Activated B cell treated with CpG ODN at 0.5 μM for 24 hours (primary cell): Measurements from ENCODE around the gene SOCS4. TPM values are rescaled to one million over a fixed set of nuclear protein-coding genes. Genes with fewer than 3 reads are reported as not detected.

Experiments
- ATAC-seq: fragments of 200-7000 bp; cut with Tn5 transposase; one replicate; pipeline ENCODE4 v1.10.0; 2021; ENCODE audit warnings: low read depth, mild to moderate bottlenecking, moderate library complexity
- CTCF ChIA-PET: fragments of 350-600 bp; sonication (Branson Sonifier 250); formaldehyde crosslinking; loops from one replicate; lab custom pipeline; 2021; ENCODE audit warnings: antibody characterized with exemption; lab: Charles Lee
- POLR2A ChIA-PET: fragments of 350-600 bp; sonication (Branson Sonifier 250); formaldehyde crosslinking; loops from one replicate; lab custom pipeline; 2021; ENCODE audit warnings: antibody characterized with exemption; lab: Charles Lee
- DNase-seq: peaks from one replicate; pipeline ENCODE4 v3.0.0; 2022
- H3K27ac Mint-ChIP-seq: one replicate; pipeline ENCODE4 v1.8.0; 2020; ENCODE audit warnings: mixed read lengths
- H3K27me3 Mint-ChIP-seq: one replicate; pipeline ENCODE4 v1.8.0; 2021; ENCODE audit warnings: mixed read lengths
- H3K36me3 Mint-ChIP-seq: one replicate; pipeline ENCODE4 v1.8.0; 2021; ENCODE audit warnings: low read depth, mixed read lengths
- H3K4me1 Mint-ChIP-seq: one replicate; pipeline ENCODE4 v1.8.0; 2021; ENCODE audit warnings: mixed read lengths
- H3K4me3 Mint-ChIP-seq: one replicate; pipeline ENCODE4 v1.8.0; 2020; ENCODE audit warnings: mild to moderate bottlenecking, mixed read lengths
- H3K9me3 Mint-ChIP-seq: one replicate; pipeline ENCODE4 v1.8.0; 2020; ENCODE audit warnings: mixed read lengths
- CTCF ChIP-seq: fragments of 200-600 bp; IDR thresholded peaks from one replicate; pipeline ENCODE4 v1.8.0; 2022; ENCODE audit warnings: antibody characterized with exemption, mild to moderate bottlenecking
- intact Hi-C: fragments of 100-400 bp; cut with micrococcal nuclease; formaldehyde crosslinking; loops from one replicate; pipeline ENCODE4 v1.15.1; 2024
- total RNA-seq: library from RNA; stranded (reverse); gene quantifications from 2 replicates; pipeline ENCODE4 v1.2.3, GENCODE V29; 2022

Gene SOCS4
- total RNA-seq, 1 donor from 2014 or later: 30.3 TPM

DNA sequence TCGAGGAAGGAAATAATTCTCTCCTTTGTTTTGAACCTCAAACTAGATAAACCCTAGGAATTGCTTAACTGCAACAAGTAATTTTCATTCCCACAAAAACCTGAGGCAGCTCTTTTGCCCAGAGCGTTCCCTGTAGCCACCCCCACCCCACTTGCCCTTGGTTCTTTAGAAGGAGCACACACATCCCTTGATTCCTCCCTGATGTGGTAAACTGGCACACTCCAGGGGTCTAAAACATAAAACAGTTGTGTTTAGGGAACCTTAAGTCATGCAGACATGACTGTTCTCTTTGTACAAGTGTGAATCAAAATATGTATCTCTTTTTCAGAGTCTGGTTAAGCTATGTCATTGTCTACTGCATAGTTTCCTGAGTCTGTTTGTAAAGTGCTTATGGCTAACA, 38.4 kb downstream of the SOCS4 start:
- ATAC-seq: no peak
- POLR2A ChIA-PET: interaction anchor here (1.4 to 7.1 kb wide), 2 partner anchors 13 to 38 kb away, joined by 3 to 33 read pairs; partner anchors contain the start of genes MAPK1IP1L, SOCS4 and WDHD1
- no peak overlapping the region for H3K4me3 Mint-ChIP-seq

DNA sequence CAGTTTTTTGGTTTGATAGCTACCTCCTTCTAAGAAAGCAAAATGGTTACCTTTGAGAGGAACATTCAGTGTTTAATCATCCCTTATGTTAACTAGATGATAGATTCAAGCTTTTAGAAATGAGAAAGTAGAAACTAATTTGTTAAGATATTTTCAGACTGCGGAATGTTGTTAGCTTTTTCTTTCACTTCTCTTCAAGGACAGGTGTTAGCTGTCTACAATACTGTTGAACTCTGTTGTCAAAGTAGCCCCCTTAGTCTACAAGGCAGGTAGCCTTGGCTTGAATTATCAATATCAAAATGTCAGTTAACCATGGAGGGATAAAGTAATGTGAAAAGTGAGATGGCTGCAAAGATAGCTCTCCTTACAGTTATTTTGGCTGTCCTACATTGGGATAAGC, 39.2 kb downstream of the SOCS4 start:
- intact Hi-C loops: no loop called here
- CTCF ChIA-PET: interaction anchor here (1.4 kb wide), 2 partner anchors 13 to 15 kb away, joined by 3 to 8 read pairs; partner anchors contain the start of gene MAPK1IP1L
- H3K27ac Mint-ChIP-seq: peak overlapping the region; percentile 71
- POLR2A ChIA-PET: interaction anchor here (0.7 to 7.1 kb wide), 6 partner anchors 11 to 203 kb away, joined by 3 to 33 read pairs (median 4); partner anchors contain the start of genes MAPK1IP1L, SOCS4 and WDHD1
- TF ChIP-seq CTCF: no peak
- DNase-seq: no peak
- H3K27me3 Mint-ChIP-seq: no peaks in the 10 kb centered on the region
- no peak overlapping the region for H3K4me3 Mint-ChIP-seq
- no peak for ATAC-seq
- peaks cover 56% of the 10 kb centered on the region for H3K36me3 Mint-ChIP-seq
- peaks cover 53% of the 10 kb centered on the region for H3K4me1 Mint-ChIP-seq
- no peaks in the 10 kb centered on the region for H3K9me3 Mint-ChIP-seq

More for the DNA sequence above, 38.4 kb downstream of the SOCS4 start:
- CTCF ChIA-PET: interaction anchor here (1.4 kb wide), 2 partner anchors 12 to 14 kb away, joined by 3 to 8 read pairs; partner anchors contain the start of gene MAPK1IP1L
- no peak for DNase-seq
- H3K27me3 Mint-ChIP-seq: no peaks in the 10 kb centered on the region
- peaks cover 53% of the 10 kb centered on the region for H3K4me1 Mint-ChIP-seq
- no peak for TF ChIP-seq CTCF
- peaks cover 64% of the 10 kb centered on the region for H3K36me3 Mint-ChIP-seq
- no peak overlapping the region for H3K27ac Mint-ChIP-seq
- no peaks in the 10 kb centered on the region for H3K9me3 Mint-ChIP-seq
- intact Hi-C loops: no loop called here

GRCh38 chr14:55070981-55071411, 44.0 kb downstream of the SOCS4 start:
- Mint-ChIP-seq H3K36me3 (peaks cover 17% of the 10 kb centered on the region), H3K27me3 (no peaks in the 10 kb centered on the region), H3K9me3 (no peaks in the 10 kb centered on the region), H3K4me3 (peak overlapping the region; percentile 79), H3K4me1 (peaks cover 81% of the 10 kb centered on the region), H3K27ac (peak overlapping the region; percentile 98)
- intact Hi-C loops: loop anchor here (5.0 kb wide), 1 partner anchor 169 kb away; the partner anchor contains the start of gene GCH1
- no peak for ATAC-seq
- no peak for DNase-seq
- TF ChIP-seq CTCF: no peak
- POLR2A ChIA-PET: interaction anchor here (0.6 to 4.1 kb wide), 12 partner anchors 11 to 90 kb away, joined by 3 to 112 read pairs (median 6); partner anchors contain the start of genes MAPK1IP1L, SOCS4 and WDHD1
- CTCF ChIA-PET: interaction anchor here (2.5 to 3.8 kb wide), 2 partner anchors 19 to 89 kb away, joined by 15 to 35 read pairs; partner anchors contain the start of gene MAPK1IP1L

DNA sequence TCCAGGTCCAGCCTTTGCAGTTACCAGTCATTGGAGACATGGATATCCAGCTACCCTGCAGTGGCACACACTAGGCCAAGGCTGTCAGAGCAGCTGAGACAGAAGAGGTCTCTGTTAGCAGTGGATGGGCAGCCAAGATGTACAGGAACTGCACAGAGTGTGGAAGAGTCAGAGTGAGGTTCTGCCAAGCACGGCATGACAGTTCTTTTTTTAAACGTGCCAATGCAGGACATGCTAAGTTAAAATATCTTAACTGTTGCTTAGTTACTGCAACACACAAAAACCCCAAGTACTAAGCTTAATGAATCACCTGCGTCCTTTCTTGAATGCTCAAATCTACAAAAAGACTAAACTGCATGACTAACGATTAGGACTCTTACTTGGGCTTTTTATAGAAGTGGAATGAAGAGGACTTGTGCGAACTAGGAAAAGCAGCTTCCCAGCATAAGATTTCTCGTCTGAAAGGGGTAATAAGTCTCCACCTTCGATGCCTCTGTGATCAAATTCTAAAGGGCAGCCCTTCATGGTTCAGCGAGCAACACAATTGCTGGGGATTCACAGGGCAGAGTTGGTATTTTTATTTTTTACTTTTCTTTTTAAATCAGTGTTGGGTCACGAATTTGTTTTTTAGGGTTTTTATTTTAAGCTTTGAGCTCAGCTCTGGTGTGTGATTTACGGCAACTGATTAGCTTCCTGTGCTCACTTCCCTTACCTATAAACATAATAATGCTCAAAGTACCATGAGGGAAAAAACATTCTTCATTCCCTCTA, 45.0 kb downstream of the SOCS4 start:
- H3K4me1 Mint-ChIP-seq: peaks cover 75% of the 10 kb centered on the region
- intact Hi-C loops: loop anchor here (1.0 to 5.0 kb wide), 9 partner anchors 17 to 507 kb away; partner anchors contain the start of genes FBXO34, GCH1, LGALS3 and SOCS4
- H3K9me3 Mint-ChIP-seq: no peaks in the 10 kb centered on the region

More for the DNA sequence above, 45.0 kb downstream of the SOCS4 start:
- ChIA-PET POLR2A (interaction anchor here (0.5 to 4.1 kb wide), 21 partner anchors 15 to 566 kb away, joined by 3 to 112 read pairs (median 5); partner anchors contain the start of genes GCH1, LGALS3, MAPK1IP1L and SAMD4A), CTCF (interaction anchor here (0.7 to 3.8 kb wide), 10 partner anchors 15 to 186 kb away, joined by 3 to 35 read pairs (median 4); partner anchors contain the start of genes LGALS3 and MAPK1IP1L)
- ATAC-seq (peak; percentile 77), DNase-seq (peak; percentile 47)
- Mint-ChIP-seq H3K27me3 (no peaks in the 10 kb centered on the region), H3K4me3 (peak overlapping the region; percentile 79), H3K27ac (peak overlapping the region; percentile 98), H3K36me3 (peaks cover 10% of the 10 kb centered on the region)
- no peak for TF ChIP-seq CTCF
